ENCODE data around the gene RNLS. TPM values are rescaled to one million over a fixed set of nuclear protein-coding genes. Genes with fewer than 3 reads are reported as not detected.

Gene RNLS
- total RNA-seq, 4 donors from 2014 or later, result 10.6 to 38.7 (median 28.2) TPM

- Histone ChIP-seq H3K27ac (no peak overlapping the region), H3K4me1 (peaks cover 0 to under 1% of the 10 kb centered on the region in 2 donors), H3K9me3 (no peaks in the 10 kb centered on the region), H3K27me3 (no peaks in the 10 kb centered on the region), H3K36me3 (no peaks in the 10 kb centered on the region), H3K4me3 (replicated peaks in 1 of 3) (no peak overlapping the region)
- intact Hi-C loops (cut with DNase I), result no loop called here
- WGBS, 2 donors, result 86 to 92% methylated on average over 1 of the region's 1 CpG
- no peak for DNase-seq
- TF ChIP-seq POLR2A (IDR thresholded peaks at IDR 0.05) (no peak), CTCF (IDR thresholded peaks at IDR 0.05) (no peak)
Observed at GRCh38 chr10:88505680-88506215, 77.4 kb downstream of the RNLS start.

- Histone ChIP-seq H3K4me1 (peaks cover 5% of the 10 kb centered on the region in 2 donors), H3K9me3 (no peaks in the 10 kb centered on the region), H3K27me3 (no peaks in the 10 kb centered on the region), H3K27ac (no peak overlapping the region), H3K36me3 (no peaks in the 10 kb centered on the region), H3K4me3 (replicated peaks in 1 of 3) (no peak overlapping the region)
- intact Hi-C loops (cut with DNase I), result no loop called here
- WGBS, 2 donors, result 88 to 93% methylated on average over 1 of the region's 1 CpG
- no peak for DNase-seq
- TF ChIP-seq CTCF (IDR thresholded peaks at IDR 0.05) (no peak), POLR2A (IDR thresholded peaks at IDR 0.05) (no peak)
Observed at GRCh38 chr10:88505265-88505664, 77.9 kb downstream of the RNLS start.

GRCh38 chr10:88500656-88501055 is 82.5 kb downstream of the RNLS start:
- H3K27ac ChIP-seq, result no peak overlapping the region
- no peaks in the 10 kb centered on the region for H3K9me3 ChIP-seq
- no peaks in the 10 kb centered on the region for H3K27me3 ChIP-seq
- H3K4me3 ChIP-seq (replicated peaks in 1 of 3), result no peak overlapping the region
- no peak for TF ChIP-seq CTCF (IDR thresholded peaks at IDR 0.05)
- intact Hi-C loops (cut with DNase I), result no loop called here
- H3K36me3 ChIP-seq, result no peaks in the 10 kb centered on the region
- WGBS, 2 donors, result 94 to 96% methylated on average over 2 of the region's 2 CpGs
- peaks cover 10 to 12% of the 10 kb centered on the region in 2 donors for H3K4me1 ChIP-seq
- DNase-seq, result no peak

- H3K9me3 ChIP-seq, result no peaks in the 10 kb centered on the region
- intact Hi-C loops (cut with DNase I), result no loop called here
- H3K4me3 ChIP-seq (replicated peaks in 1 of 3), result no peak overlapping the region
- peaks cover 10 to 12% of the 10 kb centered on the region in 2 donors for H3K4me1 ChIP-seq
- TF ChIP-seq CTCF (IDR thresholded peaks at IDR 0.05), result no peak
- TF ChIP-seq POLR2A (IDR thresholded peaks at IDR 0.05), result no peak
- H3K27me3 ChIP-seq, result no peaks in the 10 kb centered on the region
- 79 to 85% methylated on average over 6 of the region's 6 CpGs for WGBS, 2 donors
- H3K36me3 ChIP-seq, result no peaks in the 10 kb centered on the region
- DNase-seq, result no peak
- no peak overlapping the region for H3K27ac ChIP-seq
Observed at GRCh38 chr10:88499569-88500470, 83.3 kb downstream of the RNLS start.

- TF ChIP-seq CTCF (IDR thresholded peaks at IDR 0.05) (no peak), POLR2A (IDR thresholded peaks at IDR 0.05) (no peak)
- intact Hi-C loops (cut with DNase I), result no loop called here
- H3K4me3 ChIP-seq (replicated peaks in 1 of 3), result no peak overlapping the region
- no peak for DNase-seq
- H3K36me3 ChIP-seq, result no peaks in the 10 kb centered on the region
- no peak overlapping the region for H3K27ac ChIP-seq
- WGBS, 2 donors, result 96 to 97% methylated on average over 1 of the region's 1 CpG
- H3K4me1 ChIP-seq, result peaks cover 10 to 12% of the 10 kb centered on the region in 2 donors
- no peaks in the 10 kb centered on the region for H3K27me3 ChIP-seq
- no peaks in the 10 kb centered on the region for H3K9me3 ChIP-seq
Observed at GRCh38 chr10:88497913-88498312, 85.2 kb downstream of the RNLS start.

Measured in thyroid gland (tissue), 4 donors.